A549 (cell line): Measurements from ENCODE around the gene FAM98C. TPM values are rescaled to one million over a fixed set of nuclear protein-coding genes. Genes with fewer than 3 reads are reported as not detected.

Experiments used
- ATAC-seq, 2 experiments: fragments of 200-7000 bp in 1 of 2; fragments of >200 bp in 1 of 2; cut with Nextera tagmentation in 1 of 2; cut with Tn5 transposase in 1 of 2; 3 replicates each; pipeline versions ENCODE4 v1.8.0 to v1.9.1; 2018 to 2020; ENCODE audit warnings: mild to moderate bottlenecking in 1 of 2, moderate library complexity in 1 of 2
- CTCF ChIA-PET: fragments of 300-600 bp; sonication (Branson Sonifier 250); formaldehyde crosslinking; extraction: SDS; loops from one replicate; lab custom pipeline; 2021; ENCODE audit warnings: antibody characterized with exemption, inconsistent platforms; lab: Yijun Ruan, JAX
- POLR2A ChIA-PET: fragments of 350-600 bp; formaldehyde crosslinking; extraction: SDS; loops from one replicate; lab custom pipeline; 2021; ENCODE audit warnings: antibody characterized with exemption, inconsistent platforms; lab: Yijun Ruan, JAX
- DNase-seq, 2 experiments: peaks; one replicate each; pipeline versions ENCODE4 v3.0.0 to v3.0.0-alpha.2; 2011 to 2016; ENCODE audit warnings: low read depth in 1 of 2, low spot score in 1 of 2
- FAIRE-seq: peaks from 2 replicates; lab custom pipeline; 2011; peaks lifted over from hg19 to GRCh38; lab: Jason Lieb, UNC
- H3K27ac ChIP-seq, 2 experiments: fragments of >200 bp; sonication (Bioruptor Twin); formaldehyde crosslinking; 3 replicates each; pipeline ENCODE4 v1.5.1; 2016 to 2017
- H3K4me1 ChIP-seq: fragments of >200 bp; sonication (Bioruptor Twin); formaldehyde crosslinking; 3 replicates; pipeline ENCODE4 v1.6.1; 2016
- H3K4me2 ChIP-seq: fragments of >200 bp; sonication (Bioruptor Twin); formaldehyde crosslinking; 3 replicates; pipeline ENCODE4 v1.6.1; 2016
- H3K4me3 ChIP-seq: fragments of >200 bp; sonication (Bioruptor Twin); formaldehyde crosslinking; 3 replicates; pipeline ENCODE4 v1.5.1; 2016
- H3K9me3 ChIP-seq: fragments of >200 bp; sonication (Bioruptor Twin); formaldehyde crosslinking; 3 replicates; pipeline ENCODE4 v1.6.1; 2016
- BHLHE40 ChIP-seq: IDR thresholded peaks from 2 replicates; pipeline ENCODE4 v1.6.1; 2012; ENCODE audit warnings: low read depth, low read length, inconsistent platforms
- CHD2 ChIP-seq: fragments of 150-350 bp; IDR thresholded peaks from 2 replicates; pipeline ENCODE4 v1.6.1; 2014; ENCODE audit warnings: low read length; ENCODE audit not compliant: partially characterized antibody
- CTCF ChIP-seq: fragments of >200 bp; sonication (Bioruptor Twin); formaldehyde crosslinking; IDR thresholded peaks from 3 replicates; pipeline ENCODE4 v1.5.1; 2016
- EHMT2 ChIP-seq: fragments of 200-600 bp; sonication (generic); IDR thresholded peaks from 2 replicates; pipeline ENCODE4 v1.6.1; 2016; ENCODE audit warnings: antibody characterized with exemption, low read depth, mild to moderate bottlenecking, moderate library complexity
- ESRRA ChIP-seq: fragments of 150-350 bp; IDR thresholded peaks from 2 replicates; pipeline ENCODE4 v1.6.1; 2014; ENCODE audit warnings: mild to moderate bottlenecking, low read length, borderline replicate concordance
- FOSB ChIP-seq: fragments of 250-450 bp; sonication (Bioruptor Pico); IDR thresholded peaks from 2 replicates; pipeline ENCODE4 v1.5.0; 2020; ENCODE audit warnings: mild to moderate bottlenecking, moderate library complexity
- FOXS1 ChIP-seq: fragments of 250-450 bp; sonication (Bioruptor Pico); IDR thresholded peaks from 2 replicates; pipeline ENCODE4 v1.5.0; 2020; ENCODE audit warnings: mild to moderate bottlenecking, moderate library complexity
- HOXB13 ChIP-seq: fragments of 250-450 bp; sonication (Bioruptor Pico); IDR thresholded peaks from 2 replicates; pipeline ENCODE4 v1.5.0; 2020; ENCODE audit warnings: low read depth, mild to moderate bottlenecking, moderate library complexity
- HOXB5 ChIP-seq: fragments of 250-450 bp; sonication (Bioruptor Pico); IDR thresholded peaks from 2 replicates; pipeline ENCODE4 v1.5.0; 2020; ENCODE audit warnings: mild to moderate bottlenecking, moderate library complexity
- JUNB ChIP-seq: fragments of >200 bp; sonication (Bioruptor Twin); formaldehyde crosslinking; IDR thresholded peaks from 2 replicates; pipeline ENCODE4 v1.6.1; 2016
- KDM1A ChIP-seq: fragments of 200-600 bp; sonication (generic); IDR thresholded peaks from 2 replicates; pipeline ENCODE4 v1.6.1; 2016; ENCODE audit warnings: low read depth, mild to moderate bottlenecking
- KDM5A ChIP-seq: fragments of 200-600 bp; sonication (generic); IDR thresholded peaks from 2 replicates; pipeline ENCODE4 v1.6.1; 2016; ENCODE audit warnings: antibody characterized with exemption, mild to moderate bottlenecking
- NFE2L2 ChIP-seq: fragments of 150-350 bp; conservative IDR thresholded peaks from 2 replicates; pipeline ENCODE4 v1.6.1; 2014; ENCODE audit warnings: low read length
- NPAS2 ChIP-seq: fragments of 250-450 bp; sonication (Bioruptor Pico); IDR thresholded peaks from 2 replicates; pipeline ENCODE4 v1.8.0; 2022; ENCODE audit warnings: mild to moderate bottlenecking, moderate library complexity, borderline replicate concordance
- POLR2A ChIP-seq: IDR thresholded peaks from 2 replicates; pipeline ENCODE4 v1.6.1; 2012; ENCODE audit warnings: mild to moderate bottlenecking, low read length
- RARB ChIP-seq: fragments of 250-450 bp; sonication (Bioruptor Pico); IDR thresholded peaks from 2 replicates; pipeline ENCODE4 v1.8.0; 2021; ENCODE audit warnings: mild to moderate bottlenecking, moderate library complexity
- RCOR1 ChIP-seq: fragments of 150-350 bp; IDR thresholded peaks from 2 replicates; pipeline ENCODE4 v1.6.1; 2014; ENCODE audit warnings: antibody characterized with exemption, low read length, low read depth
- SMC3 ChIP-seq: fragments of >200 bp; sonication (Bioruptor Twin); formaldehyde crosslinking; IDR thresholded peaks from 3 replicates; pipeline ENCODE4 v1.6.1; 2018; ENCODE audit warnings: inconsistent platforms
- SREBF2 ChIP-seq: fragments of 450-650 bp; IDR thresholded peaks from 2 replicates; pipeline ENCODE4 v1.6.1; 2014; ENCODE audit warnings: mild to moderate bottlenecking, moderate library complexity
- WGBS: methylation state at CpG from one replicate; pipeline ENCODE4 v1.1.6; 2017; ENCODE audit errors: missing lambda C conversion rate; 5-methylcytosine and 5-hydroxymethylcytosine counted together
- polyA plus RNA-seq, 4 experiments: library from polyadenylated mRNA; depleted of rRNA in 3 of 4; stranded (reverse); fragments of >200 nt; fragmentation: RNase III in 1 of 4; extraction: RNeasy Plus Mini Kit Qiagen cat#74134 plus additional on column Dnase treatment in 1 of 4; gene quantifications; 2 replicates in 3 of 4; 3 replicates in 1 of 4; pipeline ENCODE4 v1.2.3, GENCODE V29; 2011 to 2017
- TF ChIP-seq, protein P1 (sequence below): fragments of 250-450 bp; sonication (Bioruptor Pico); IDR thresholded peaks from 2 replicates; pipeline ENCODE4 v1.5.0; 2021; ENCODE audit warnings: mild to moderate bottlenecking, moderate library complexity, borderline replicate concordance
- TF ChIP-seq, protein P2 (sequence below): fragments of 250-450 bp; sonication (Bioruptor Pico); IDR thresholded peaks from 2 replicates; pipeline ENCODE4 v1.5.0; 2020; ENCODE audit warnings: low read depth, mild to moderate bottlenecking, moderate library complexity
- TF ChIP-seq, protein P3 (sequence below): fragments of 450-650 bp; IDR thresholded peaks from 2 replicates; pipeline ENCODE4 v1.6.1; 2014; ENCODE audit warnings: antibody characterized with exemption

FAM98C gene
- polyA plus RNA-seq, 2 of the 4 experiments (the other 2 are of a cell fraction), result 12.8 to 20.4 TPM

DNA sequence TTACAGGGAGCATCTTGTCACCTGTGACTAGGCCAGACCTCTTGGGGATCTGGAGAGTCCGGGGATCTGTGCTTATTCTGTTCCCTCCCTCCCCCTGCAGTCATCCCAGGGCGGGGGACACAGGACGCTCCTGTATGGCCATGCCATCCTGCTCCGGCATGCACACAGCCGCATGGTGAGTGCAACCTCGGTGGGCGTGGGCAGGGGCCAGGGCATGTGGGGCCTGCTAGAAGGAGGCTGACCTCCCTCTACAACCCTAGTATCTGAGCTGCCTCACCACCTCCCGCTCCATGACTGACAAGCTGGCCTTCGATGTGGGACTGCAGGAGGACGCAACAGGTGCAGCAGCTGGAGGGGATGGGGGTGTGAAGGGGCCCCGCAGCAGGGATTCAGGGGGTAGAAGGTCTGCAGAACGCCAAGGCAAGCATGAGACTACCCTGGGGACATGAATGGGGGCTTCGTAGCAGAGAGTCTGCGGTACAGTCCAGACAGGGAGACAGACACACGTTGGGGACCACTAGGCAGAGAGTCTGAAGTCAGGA, 40.6 kb downstream of the FAM98C start:
- FAIRE-seq, result no peak
- no peak overlapping the region for H3K27ac ChIP-seq
- no peak overlapping the region for H3K4me3 ChIP-seq
- DNase-seq, result no peak
- H3K4me2 ChIP-seq, result no peak overlapping the region
- POLR2A ChIA-PET, result no interaction called here
- peak; percentile 17 to 31; a peak in 4 of 6 replicates for ATAC-seq
- CTCF ChIA-PET, result interaction anchor here (1.0 kb wide), 1 partner anchor 41 kb away, joined by 5 read pairs; the partner anchor contains the start of gene FAM98C
- TF ChIP-seq, protein P1, sequence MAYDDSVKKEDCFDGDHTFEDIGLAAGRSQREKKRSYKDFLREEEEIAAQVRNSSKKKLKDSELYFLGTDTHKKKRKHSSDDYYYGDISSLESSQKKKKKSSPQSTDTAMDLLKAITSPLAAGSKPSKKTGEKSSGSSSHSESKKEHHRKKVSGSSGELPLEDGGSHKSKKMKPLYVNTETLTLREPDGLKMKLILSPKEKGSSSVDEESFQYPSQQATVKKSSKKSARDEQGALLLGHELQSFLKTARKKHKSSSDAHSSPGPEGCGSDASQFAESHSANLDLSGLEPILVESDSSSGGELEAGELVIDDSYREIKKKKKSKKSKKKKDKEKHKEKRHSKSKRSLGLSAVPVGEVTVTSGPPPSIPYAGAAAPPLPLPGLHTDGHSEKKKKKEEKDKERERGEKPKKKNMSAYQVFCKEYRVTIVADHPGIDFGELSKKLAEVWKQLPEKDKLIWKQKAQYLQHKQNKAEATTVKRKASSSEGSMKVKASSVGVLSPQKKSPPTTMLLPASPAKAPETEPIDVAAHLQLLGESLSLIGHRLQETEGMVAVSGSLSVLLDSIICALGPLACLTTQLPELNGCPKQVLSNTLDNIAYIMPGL (CRISPR knock-in tag), result no peak
- TF ChIP-seq, all 56 proteins: peak for 0
- 54% methylated on average over 15 of the region's 15 CpGs for whole genome bisulfite sequencing
- H3K4me1 ChIP-seq, result no peaks in the 10 kb centered on the region
- no peaks in the 10 kb centered on the region for H3K9me3 ChIP-seq

DNA sequence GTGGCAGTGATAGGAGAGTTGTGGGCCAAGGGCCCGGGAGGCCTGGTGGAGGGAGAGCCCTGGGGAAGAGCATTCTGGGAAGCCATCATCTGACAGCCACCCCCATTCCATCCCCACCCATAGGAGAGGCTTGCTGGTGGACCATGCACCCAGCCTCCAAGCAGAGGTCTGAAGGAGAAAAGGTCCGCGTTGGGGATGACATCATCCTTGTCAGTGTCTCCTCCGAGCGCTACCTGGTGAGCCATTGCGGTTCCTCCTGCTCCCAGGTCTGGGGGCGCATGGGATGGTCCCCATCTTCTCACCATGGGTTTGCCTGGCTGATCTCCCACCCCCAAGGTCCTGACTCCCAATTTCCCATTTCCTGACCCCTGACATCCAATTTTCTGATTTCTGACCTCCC, 41.1 kb downstream of the FAM98C start:
- no peaks in the 10 kb centered on the region for H3K4me1 ChIP-seq
- no peak overlapping the region for H3K27ac ChIP-seq
- no peak for DNase-seq
- no peak overlapping the region for H3K4me3 ChIP-seq
- ATAC-seq, result peak; percentile 25 to 36; a peak in 4 of 6 replicates
- no peak overlapping the region for H3K4me2 ChIP-seq
- no peak for TF ChIP-seq FOSB (CRISPR knock-in tag)
- no peak for TF ChIP-seq CHD2
- TF ChIP-seq KDM5A, result no peak
- no peak for TF ChIP-seq NFE2L2
- TF ChIP-seq, protein P2, sequence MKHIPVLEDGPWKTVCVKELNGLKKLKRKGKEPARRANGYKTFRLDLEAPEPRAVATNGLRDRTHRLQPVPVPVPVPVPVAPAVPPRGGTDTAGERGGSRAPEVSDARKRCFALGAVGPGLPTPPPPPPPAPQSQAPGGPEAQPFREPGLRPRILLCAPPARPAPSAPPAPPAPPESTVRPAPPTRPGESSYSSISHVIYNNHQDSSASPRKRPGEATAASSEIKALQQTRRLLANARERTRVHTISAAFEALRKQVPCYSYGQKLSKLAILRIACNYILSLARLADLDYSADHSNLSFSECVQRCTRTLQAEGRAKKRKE, result no peak
- no peak for TF ChIP-seq HOXB13 (CRISPR knock-in tag)
- TF ChIP-seq, protein P3, sequence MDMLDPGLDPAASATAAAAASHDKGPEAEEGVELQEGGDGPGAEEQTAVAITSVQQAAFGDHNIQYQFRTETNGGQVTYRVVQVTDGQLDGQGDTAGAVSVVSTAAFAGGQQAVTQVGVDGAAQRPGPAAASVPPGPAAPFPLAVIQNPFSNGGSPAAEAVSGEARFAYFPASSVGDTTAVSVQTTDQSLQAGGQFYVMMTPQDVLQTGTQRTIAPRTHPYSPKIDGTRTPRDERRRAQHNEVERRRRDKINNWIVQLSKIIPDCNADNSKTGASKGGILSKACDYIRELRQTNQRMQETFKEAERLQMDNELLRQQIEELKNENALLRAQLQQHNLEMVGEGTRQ, result no peak
- no peak for TF ChIP-seq RCOR1
- no peak for TF ChIP-seq NPAS2 (CRISPR knock-in tag)
- no peak for TF ChIP-seq HOXB5 (CRISPR knock-in tag)
- no peak for TF ChIP-seq CTCF
- no peak for TF ChIP-seq POLR2A
- no peak for TF ChIP-seq FOXS1 (CRISPR knock-in tag)
- H3K9me3 ChIP-seq, result no peaks in the 10 kb centered on the region
- no peak for FAIRE-seq
- CTCF ChIA-PET, result interaction anchor here (1.8 to 2.0 kb wide), 2 partner anchors 9 to 41 kb away, joined by 6 to 10 read pairs; partner anchors contain the start of gene FAM98C
- 67% methylated on average over 7 of the region's 7 CpGs for WGBS
- POLR2A ChIA-PET, result no interaction called here

DNA sequence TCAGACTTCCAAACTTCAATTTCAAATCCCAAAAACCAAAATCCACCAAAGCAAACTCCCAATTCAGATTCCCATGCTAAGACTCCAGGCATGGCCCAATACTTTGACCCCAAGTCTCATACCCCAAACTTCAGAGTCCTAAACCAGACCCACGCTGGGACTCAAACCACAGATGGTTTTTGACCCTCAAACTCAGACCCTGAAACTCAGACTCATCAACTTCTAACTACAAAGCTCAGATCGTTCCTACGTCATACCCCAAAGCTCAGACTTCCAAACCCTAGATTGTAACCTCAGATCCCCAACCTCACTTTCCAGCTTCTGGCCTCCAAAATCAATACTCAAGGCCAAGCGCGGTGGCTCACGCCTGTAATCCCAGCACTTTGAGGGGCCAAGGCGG, 42.5 kb downstream of the FAM98C start:
- POLR2A ChIA-PET, result no interaction called here
- no peak for DNase-seq
- no peak overlapping the region for H3K4me3 ChIP-seq
- no peak for TF ChIP-seq ESRRA
- TF ChIP-seq KDM5A, result no peak
- no peak for TF ChIP-seq EHMT2
- TF ChIP-seq JUNB, result no peak
- TF ChIP-seq FOSB (CRISPR knock-in tag), result no peak
- no peak for TF ChIP-seq RARB (CRISPR knock-in tag)
- no peak for TF ChIP-seq SMC3
- no peak for TF ChIP-seq KDM1A
- no peak for TF ChIP-seq SREBF2
- no peak for TF ChIP-seq BHLHE40
- CTCF ChIA-PET, result interaction anchor here (0.7 to 2.0 kb wide), 3 partner anchors 8 to 211 kb away, joined by 3 to 10 read pairs (median 6); partner anchors contain the start of gene FAM98C
- no peak overlapping the region for H3K4me2 ChIP-seq
- H3K27ac ChIP-seq, result no peak overlapping the region
- H3K9me3 ChIP-seq, result no peaks in the 10 kb centered on the region
- WGBS, result 74% methylated on average over 7 of the region's 7 CpGs
- FAIRE-seq, result peak; percentile 84
- no peaks in the 10 kb centered on the region for H3K4me1 ChIP-seq
- ATAC-seq, result no peak
